NCI-H1417 treated with DMSO at 0.1 percent for 48 hours (cell line): ENCODE results near the gene SLC35F3.
"Not testable (repeated sequence)": the region's sequence is repeated elsewhere in the genome, so short reads cannot be mapped to it uniquely, and the experiment has no call there.

Source experiments
- DNase-seq: peaks from one replicate; lab custom pipeline; 2025; lab: John Stamatoyannopoulos, UW

Gene SLC35F3

DNA sequence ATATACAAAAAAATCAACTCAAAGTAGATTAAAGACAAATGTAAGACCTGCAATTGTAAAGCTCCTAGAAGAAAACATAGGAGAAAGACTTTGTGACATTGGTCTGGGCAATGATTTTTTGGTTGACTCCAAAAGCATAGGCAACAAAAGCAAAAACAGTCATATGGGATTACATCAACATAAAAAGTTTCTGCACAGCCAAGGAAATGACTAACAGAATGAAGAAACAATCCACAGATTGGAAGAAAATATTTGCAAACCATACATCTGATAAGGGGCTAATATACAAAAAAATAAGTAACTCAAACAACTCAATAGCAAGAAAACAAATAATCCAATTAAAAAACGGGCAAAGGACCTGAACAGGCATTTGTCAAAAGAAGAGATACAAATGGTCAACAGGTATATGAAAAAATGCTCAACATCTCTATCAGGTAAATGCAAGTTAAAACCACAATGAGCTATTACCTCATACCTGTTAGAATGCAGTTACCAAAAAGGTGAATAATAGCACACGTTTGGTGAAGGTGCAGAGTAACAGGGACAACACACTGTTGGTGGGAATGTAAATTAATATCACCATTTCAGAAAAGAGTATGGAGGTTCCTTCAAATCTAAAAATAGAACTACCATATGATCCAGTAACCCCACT is 295.1 kb downstream of the SLC35F3 start:
- DNase-seq, result no peak

GRCh38 chr1:234200566-234200965 is 296.1 kb downstream of the SLC35F3 start:
- no peak for DNase-seq

GRCh38 chr1:234201600-234201999 is 297.1 kb downstream of the SLC35F3 start:
- no peak for DNase-seq

GRCh38 chr1:234205966-234206365 is 301.5 kb downstream of the SLC35F3 start:
- no peak for DNase-seq

GRCh38 chr1:234206651-234207284 is 302.3 kb downstream of the SLC35F3 start:
- no peak for DNase-seq

DNA sequence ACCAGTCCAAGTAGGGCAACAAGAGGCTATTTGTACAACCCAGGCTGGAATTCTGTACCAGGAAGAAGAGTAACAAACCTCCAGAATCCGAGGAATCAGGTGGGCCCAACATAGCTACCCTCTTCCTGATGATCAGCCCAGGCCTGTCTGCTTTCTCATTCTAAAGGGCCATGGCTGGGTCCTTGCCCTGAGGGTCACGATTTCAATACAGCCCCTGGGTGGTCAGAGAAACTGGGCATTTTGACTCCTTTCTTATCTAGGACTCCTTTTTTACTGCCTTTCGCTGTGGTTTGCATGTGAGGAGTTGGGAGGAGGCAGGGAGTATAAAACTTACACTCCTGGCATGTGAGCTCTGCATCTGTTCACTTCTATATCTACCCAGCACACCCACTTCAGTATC is 303.9 kb downstream of the SLC35F3 start:
- no peak for DNase-seq

DNA sequence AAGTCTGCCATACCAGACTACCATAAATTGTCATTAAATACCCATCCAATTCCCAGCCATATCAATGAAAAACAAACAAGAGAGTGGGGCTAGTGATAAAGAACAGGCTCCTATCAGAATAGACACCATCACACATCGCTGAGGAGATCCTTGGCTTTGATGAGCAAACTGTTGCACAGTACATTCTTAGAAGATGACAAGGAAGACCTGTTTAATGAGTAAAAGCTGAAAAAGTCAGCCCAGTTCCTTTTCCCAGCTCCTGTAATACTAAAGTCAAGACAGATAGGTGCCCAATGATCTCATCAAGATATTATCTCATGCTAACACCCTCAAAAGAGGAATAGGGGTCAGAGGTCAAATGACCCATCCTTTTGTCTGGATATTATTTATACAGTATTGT is 304.3 kb downstream of the SLC35F3 start:
- DNase-seq, result no peak

- not testable (repeated sequence) for DNase-seq
Measured at GRCh38 chr1:234210429-234210828, 306.0 kb downstream of the SLC35F3 start.

DNA sequence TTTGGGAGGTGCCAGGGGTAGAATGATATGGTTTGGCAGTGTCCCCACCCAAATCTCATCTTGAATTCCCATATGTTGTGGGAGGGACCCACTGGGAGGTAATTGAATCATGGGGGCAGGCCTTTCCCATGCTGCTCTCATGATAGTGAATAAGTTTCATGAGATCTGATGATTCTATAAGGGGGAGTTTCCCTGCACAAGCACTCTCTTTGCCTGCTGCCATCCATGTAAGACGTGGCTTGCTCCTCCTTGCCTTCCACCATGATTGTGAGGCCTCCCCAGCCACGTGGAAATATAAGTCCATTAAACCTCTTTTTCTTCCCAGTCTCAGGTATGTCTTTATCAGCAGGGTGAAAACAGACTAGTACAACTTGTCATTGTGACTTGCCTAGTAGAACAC is 307.4 kb downstream of the SLC35F3 start:
- DNase-seq, result not testable (repeated sequence)

- no peak for DNase-seq
Measured at GRCh38 chr1:234212764-234213657, 308.5 kb downstream of the SLC35F3 start.

DNA sequence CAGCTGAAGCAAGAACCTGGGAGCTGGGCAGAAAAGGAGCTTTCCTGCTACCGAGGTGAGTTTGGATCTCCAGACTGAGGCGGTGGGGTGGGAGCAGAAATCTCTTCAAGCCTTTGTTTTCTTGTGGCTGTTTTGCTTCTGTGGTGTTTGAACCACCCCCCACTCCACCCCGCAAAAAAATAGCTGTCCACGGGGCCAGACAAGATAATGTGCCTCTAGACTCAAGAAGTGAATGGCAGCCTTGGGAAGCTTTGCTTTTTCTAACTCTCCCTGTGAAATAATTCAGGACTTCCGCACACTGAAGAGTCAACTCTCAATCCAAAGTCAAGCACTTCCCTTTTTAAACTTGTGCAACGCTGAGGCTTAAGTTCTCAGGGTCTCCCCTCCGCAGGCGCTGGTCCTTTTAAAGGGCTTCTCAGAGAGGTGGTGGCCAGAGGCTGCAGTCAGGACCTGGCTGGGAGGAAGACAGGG is 309.2 kb downstream of the SLC35F3 start:
- no peak for DNase-seq

GRCh38 chr1:234214129-234214910 is 309.8 kb downstream of the SLC35F3 start:
- DNase-seq, result no peak

DNA sequence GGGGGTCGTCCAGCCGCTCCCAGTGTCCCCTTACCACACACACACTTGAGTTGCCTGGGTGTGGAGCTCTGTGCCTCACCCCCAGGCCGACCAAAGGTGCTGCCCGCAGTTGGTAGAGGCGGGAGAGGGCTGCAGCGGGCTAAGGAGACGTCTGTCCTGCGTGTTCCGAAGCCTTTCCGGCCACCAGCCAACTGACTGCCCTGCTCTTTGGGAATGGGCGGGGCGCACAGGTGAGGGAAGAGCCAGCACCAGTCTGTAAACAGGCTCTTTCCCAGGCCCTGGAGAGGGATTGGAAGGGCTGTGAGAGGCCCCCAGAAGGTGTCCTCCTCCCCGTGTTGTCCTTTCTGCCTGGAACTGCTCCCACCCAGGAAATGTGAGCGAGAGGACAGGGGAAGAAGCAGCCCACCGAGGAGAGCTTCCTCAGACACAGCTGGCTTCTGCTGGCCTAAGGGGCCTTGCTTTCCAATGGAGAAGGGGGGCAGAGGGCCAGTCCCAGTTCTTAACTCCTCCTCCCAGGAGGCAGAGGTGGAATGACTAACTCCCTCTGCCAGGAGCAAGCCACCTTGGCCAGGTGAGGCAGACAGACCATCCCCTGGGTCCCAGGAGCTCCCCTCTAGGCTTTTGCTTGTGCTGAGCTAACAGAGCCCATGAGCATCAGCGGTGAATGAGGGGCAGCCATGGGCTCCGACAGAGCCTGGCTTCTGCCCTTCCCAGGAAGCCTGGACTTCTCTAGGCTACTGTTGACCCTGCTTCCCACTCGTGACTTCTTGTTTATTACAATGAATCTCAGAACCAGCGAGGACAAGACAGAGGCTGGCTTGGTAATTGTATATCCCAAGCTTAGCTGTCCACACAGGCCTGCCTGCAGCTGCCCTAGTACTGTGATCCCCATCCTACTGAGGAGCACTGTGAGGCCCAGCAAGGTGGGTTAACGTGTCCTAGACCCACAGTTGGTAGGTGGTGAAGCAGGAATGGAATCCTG is 310.7 kb downstream of the SLC35F3 start:
- no peak for DNase-seq

GRCh38 chr1:234216116-234216703 is 311.7 kb downstream of the SLC35F3 start:
- DNase-seq, result no peak

- no peak for DNase-seq
Measured at GRCh38 chr1:234217316-234217840, 312.9 kb downstream of the SLC35F3 start.

- no peak for DNase-seq
Measured at GRCh38 chr1:234218078-234218477, 313.6 kb downstream of the SLC35F3 start.

- no peak for DNase-seq
Measured at GRCh38 chr1:234219711-234220110, 315.2 kb downstream of the SLC35F3 start.

GRCh38 chr1:234221601-234222000 is 317.1 kb downstream of the SLC35F3 start:
- DNase-seq, result no peak

DNA sequence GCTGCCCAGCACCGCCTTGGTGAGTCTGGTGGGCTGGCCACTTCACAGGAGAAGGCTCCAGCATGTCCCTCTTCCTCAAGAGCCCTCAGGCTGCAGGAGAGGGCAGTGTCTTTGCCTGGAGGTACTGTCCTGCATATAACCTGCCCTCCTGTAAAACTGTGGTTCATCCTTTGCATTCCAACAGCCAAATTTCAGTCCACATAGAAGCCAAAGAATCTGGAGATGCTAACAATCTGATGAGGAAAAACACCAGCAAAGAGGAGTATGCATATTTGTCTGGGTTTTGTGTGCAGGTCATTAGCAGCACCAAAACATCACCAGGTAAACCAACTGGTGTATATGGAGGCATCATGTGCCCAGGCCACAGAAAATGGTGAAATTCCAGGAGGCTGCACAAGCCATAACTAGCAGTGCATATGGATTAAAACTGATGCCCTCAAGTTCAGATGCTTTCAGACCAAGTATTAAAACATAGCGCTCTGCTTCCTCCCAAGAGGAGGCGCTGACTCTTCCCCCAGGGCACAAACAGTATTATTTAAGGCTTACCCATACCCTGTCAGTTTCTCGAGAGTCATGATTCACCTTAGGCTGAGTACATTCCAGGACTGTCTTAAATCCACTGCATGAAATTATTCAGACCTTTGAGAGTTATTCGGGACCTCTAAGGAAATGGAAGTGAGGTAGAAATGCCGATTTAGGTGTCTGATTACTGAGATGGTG is 318.2 kb downstream of the SLC35F3 start:
- DNase-seq, result no peak
